ENCODE results near the gene FAM168A. TPM values are rescaled to one million over a fixed set of nuclear protein-coding genes. Genes with fewer than 3 reads are reported as not detected.

Gene FAM168A
- total and polyA plus RNA-seq, 10 of the 15 experiments (the other 5 are each of a cell fraction or from before 2014, with no cell fraction given) = 1.7 to 20.0 (median 10.0) TPM

GRCh38 chr11:73591743-73592142 is 6.2 kb downstream of the FAM168A start:
- intact Hi-C loops (cut with micrococcal nuclease; ENCODE audit: unreplicated experiment) (no loop called here), in situ Hi-C loops (cut with MboI) (no loop called here)
- no peak for DNase-seq (ENCODE audit: low read depth, low spot score)
- Histone ChIP-seq H3K4me1 (ENCODE audit: control insufficient read depth, insufficient read depth, low read length) (no peaks in the 10 kb centered on the region), H3K36me3 (ENCODE audit: control insufficient read depth in 2 of 2, insufficient read depth in 2 of 2, low read length in 1 of 2) (no peaks in the 10 kb centered on the region), H3K79me2 (ENCODE audit: control insufficient read depth, insufficient read depth, low read length) (peaks cover 17% of the 10 kb centered on the region), H3K27ac (ENCODE audit: control insufficient read depth, insufficient read depth) (no peak overlapping the region), H3K9me3 (replicated peaks; ENCODE audit: control insufficient read depth, insufficient read depth, low read length) (no peaks in the 10 kb centered on the region; the same call in 2 of the 3 replicates), H3K4me2 (ENCODE audit: control insufficient read depth, insufficient read depth) (no peak overlapping the region), H3K9ac (ENCODE audit: control insufficient read depth, insufficient read depth, low read length) (no peak overlapping the region), H2AFZ (ENCODE audit: control insufficient read depth, low read depth, low read length) (no peak overlapping the region), H3K4me3 (no peak overlapping the region), H4K20me1 (ENCODE audit: control insufficient read depth, insufficient read depth) (no peaks in the 10 kb centered on the region), H3K27me3 (replicated peaks in 1 of 2; ENCODE audit: control insufficient read depth in 2 of 2, insufficient read depth in 2 of 2, low read length in 1 of 2) (no peaks in the 10 kb centered on the region)
- POLR2A ChIA-PET = interaction anchor here (0.6 to 1.8 kb wide), 5 partner anchors 10 to 449 kb away, joined by 3 to 8 read pairs (median 3); partner anchors contain the start of gene FCHSD2
- SMC1A ChIA-PET (ENCODE audit: uncharacterized antibody, unreplicated experiment) = interaction anchor here (1.0 to 2.9 kb wide), 7 partner anchors 11 to 113 kb away, joined by 3 to 16 read pairs (median 8); no protein-coding TSS in a partner anchor
- ATAC-seq = no peak
- BruUV-seq (replicated peaks) = no TSS peak
- RAD21 ChIA-PET (ENCODE audit: unreplicated experiment) = interaction anchor here (0.8 to 2.4 kb wide), 6 partner anchors 11 to 103 kb away, joined by 3 to 10 read pairs (median 3); no protein-coding TSS in a partner anchor
- CTCF ChIA-PET = interaction anchor here (0.6 to 2.4 kb wide), 5 partner anchors 11 to 113 kb away, joined by 3 to 9 read pairs (median 6); no protein-coding TSS in a partner anchor
- TF ChIP-seq MTA3 (IDR thresholded peaks at IDR 0.05; ENCODE audit: borderline replicate concordance, low read length) (no peak), EP300 (IDR thresholded peaks at IDR 0.05; ENCODE audit: borderline replicate concordance in 1 of 2, control insufficient read depth in 1 of 2, low read depth in 2 of 2, low read length in 2 of 2) (no peak), ZBTB4 (CRISPR knock-in tag; IDR thresholded peaks at IDR 0.05) (no peak), ZNF592 (IDR thresholded peaks at IDR 0.05) (no peak), EZH2 (IDR thresholded peaks at IDR 0.05; ENCODE audit: borderline replicate concordance, control insufficient read depth, low read depth, low read length) (no peak), RUNX3 (IDR thresholded peaks at IDR 0.05; ENCODE audit: low read length) (no peak), CBX5 (IDR thresholded peaks at IDR 0.05; ENCODE audit: low read depth) (no peak), ZBTB11 (CRISPR knock-in tag; IDR thresholded peaks at IDR 0.05) (no peak), TCF7 (IDR thresholded peaks at IDR 0.05; ENCODE audit: borderline replicate concordance) (no peak), MXI1 (IDR thresholded peaks at IDR 0.05; ENCODE audit: low read depth, low read length) (no peak), MEF2A (IDR thresholded peaks at IDR 0.05; ENCODE audit: insufficient read depth, low read depth, low read length) (no peak), ZNF622 (IDR thresholded peaks at IDR 0.05) (no peak)
- WGBS (ENCODE audit: insufficient coverage, insufficient replicate concordance, low lambda C conversion rate, missing lambda C conversion rate) = 96% methylated on average over 4 of the region's 4 CpGs
- FAIRE-seq = no peak
